OCI-LY3 (cell line): ENCODE data around the gene MMP23B.

Experiments
- EZH2phosphoT487 ChIP-seq: fragments of 200-600 bp; shearing (Covaris generic); IDR thresholded peaks from 2 replicates; pipeline ENCODE4 v1.6.1; 2018; ENCODE audit warnings: antibody characterized with exemption, mixed run types, low read depth
- TF ChIP-seq, protein P1 (sequence below): fragments of 200-600, 300-600 bp; sonication (generic); IDR thresholded peaks from 2 replicates; pipeline ENCODE4 v1.5.1; 2014; ENCODE audit warnings: antibody characterized with exemption, low read length, low read depth

GRCh38 chr1:1666526-1666925, 34.6 kb downstream of the MMP23B start:
- TF ChIP-seq, protein P1, sequence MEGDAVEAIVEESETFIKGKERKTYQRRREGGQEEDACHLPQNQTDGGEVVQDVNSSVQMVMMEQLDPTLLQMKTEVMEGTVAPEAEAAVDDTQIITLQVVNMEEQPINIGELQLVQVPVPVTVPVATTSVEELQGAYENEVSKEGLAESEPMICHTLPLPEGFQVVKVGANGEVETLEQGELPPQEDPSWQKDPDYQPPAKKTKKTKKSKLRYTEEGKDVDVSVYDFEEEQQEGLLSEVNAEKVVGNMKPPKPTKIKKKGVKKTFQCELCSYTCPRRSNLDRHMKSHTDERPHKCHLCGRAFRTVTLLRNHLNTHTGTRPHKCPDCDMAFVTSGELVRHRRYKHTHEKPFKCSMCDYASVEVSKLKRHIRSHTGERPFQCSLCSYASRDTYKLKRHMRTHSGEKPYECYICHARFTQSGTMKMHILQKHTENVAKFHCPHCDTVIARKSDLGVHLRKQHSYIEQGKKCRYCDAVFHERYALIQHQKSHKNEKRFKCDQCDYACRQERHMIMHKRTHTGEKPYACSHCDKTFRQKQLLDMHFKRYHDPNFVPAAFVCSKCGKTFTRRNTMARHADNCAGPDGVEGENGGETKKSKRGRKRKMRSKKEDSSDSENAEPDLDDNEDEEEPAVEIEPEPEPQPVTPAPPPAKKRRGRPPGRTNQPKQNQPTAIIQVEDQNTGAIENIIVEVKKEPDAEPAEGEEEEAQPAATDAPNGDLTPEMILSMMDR, result no peak
- no peak for TF ChIP-seq EZH2phosphoT487
